G401 (cell line): Measurements from ENCODE around the gene SPHKAP. TPM values are rescaled to one million over a fixed set of nuclear protein-coding genes. Genes with fewer than 3 reads are reported as not detected.
"Not testable (repeated sequence)": the region's sequence is repeated elsewhere in the genome, so short reads cannot be mapped to it uniquely, and the experiment has no call there.

ENCODE experiments used
- DNase-seq: peaks from one replicate; pipeline ENCODE4 v3.0.0-alpha.2; 2015; ENCODE audit warnings: low spot score
- in situ Hi-C: cut with HindIII; loops from 2 replicates; pipeline ENCODE4 v1.10.0; 2016; ENCODE audit warnings: low sequenced_read_pairs, mixed read lengths
- total RNA-seq: library from RNA; depleted of rRNA; stranded (reverse); fragments of >200 nt; shearing (Covaris generic); gene quantifications from 2 replicates; pipeline ENCODE4 v1.2.3, GENCODE V29; 2014

The SPHKAP gene
- total RNA-seq, 1 experiment from 2014 or later = not detected

DNA sequence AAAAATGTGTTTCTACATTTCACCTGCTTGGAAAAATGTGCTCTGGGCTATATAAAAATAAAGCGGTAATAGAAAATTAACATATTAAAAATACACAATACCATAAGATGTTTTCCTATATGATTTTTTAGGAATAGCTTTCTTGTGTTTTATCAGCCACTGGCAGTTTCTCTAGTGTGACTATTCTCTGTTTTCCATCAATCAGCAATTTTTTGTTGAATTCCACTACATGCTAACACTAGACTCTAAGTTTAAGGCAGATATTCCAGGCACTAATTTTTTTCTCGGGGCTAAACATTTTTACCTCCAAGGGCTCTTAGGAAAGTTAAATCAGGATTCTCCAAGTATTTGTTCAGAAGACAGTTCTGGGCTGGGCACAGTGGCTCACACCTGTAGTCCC lies 140.5 kb downstream of the SPHKAP start:
- in situ Hi-C loops = no loop called here
- no peak for DNase-seq

DNA sequence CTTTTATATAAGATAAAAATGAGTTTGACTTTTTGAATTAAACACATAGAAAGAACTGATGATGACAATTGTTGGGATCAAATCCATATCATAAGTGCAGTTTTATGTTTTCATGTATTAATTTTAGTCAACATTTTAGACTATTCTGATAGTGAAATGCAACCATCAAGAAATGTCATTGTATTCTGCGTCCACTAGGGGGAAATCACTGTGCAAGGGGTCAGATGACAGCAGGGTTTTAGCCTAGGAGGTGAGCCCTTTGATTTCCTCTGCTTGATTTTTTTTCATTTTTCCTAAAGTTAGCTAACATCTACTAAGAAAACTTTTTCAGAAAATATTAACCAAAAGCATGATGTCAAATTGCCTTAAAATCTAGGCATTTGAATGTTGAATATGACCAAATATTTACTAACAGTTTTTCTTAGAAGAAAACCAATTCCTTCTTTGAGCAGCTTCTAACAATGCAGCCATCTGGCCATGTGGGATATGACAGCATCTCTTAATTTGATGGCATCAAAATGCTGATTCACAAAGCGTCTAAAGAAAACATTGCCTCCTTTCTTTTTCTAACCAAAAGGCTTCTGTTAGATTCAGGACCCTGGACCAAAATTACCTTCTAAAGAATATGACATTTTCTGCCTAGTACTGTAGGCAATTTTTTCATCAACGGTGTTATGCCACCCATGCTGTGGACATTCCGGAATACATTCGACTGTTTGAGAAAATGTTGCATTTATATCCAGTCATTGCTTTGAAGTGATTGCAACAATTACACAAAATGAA lies 141.5 kb downstream of the SPHKAP start:
- in situ Hi-C loops = no loop called here
- peak; percentile 73 for DNase-seq

GRCh38 chr2:228038967-228039366 lies 142.5 kb downstream of the SPHKAP start:
- in situ Hi-C loops = no loop called here
- DNase-seq = peak; percentile 54

- in situ Hi-C loops = no loop called here
- no peak for DNase-seq
Observed at GRCh38 chr2:228037915-228038314, 143.6 kb downstream of the SPHKAP start.

- in situ Hi-C loops = no loop called here
- no peak for DNase-seq
Observed at GRCh38 chr2:228023619-228024018, 157.9 kb downstream of the SPHKAP start.

- DNase-seq = peak; percentile 5
- in situ Hi-C loops = no loop called here
Observed at GRCh38 chr2:228018311-228018710, 163.2 kb downstream of the SPHKAP start.

- DNase-seq = peak; percentile 3
- in situ Hi-C loops = no loop called here
Observed at GRCh38 chr2:228017784-228018183, 163.7 kb downstream of the SPHKAP start.

GRCh38 chr2:228016402-228016801 lies 165.1 kb downstream of the SPHKAP start:
- no peak for DNase-seq
- in situ Hi-C loops = no loop called here

DNA sequence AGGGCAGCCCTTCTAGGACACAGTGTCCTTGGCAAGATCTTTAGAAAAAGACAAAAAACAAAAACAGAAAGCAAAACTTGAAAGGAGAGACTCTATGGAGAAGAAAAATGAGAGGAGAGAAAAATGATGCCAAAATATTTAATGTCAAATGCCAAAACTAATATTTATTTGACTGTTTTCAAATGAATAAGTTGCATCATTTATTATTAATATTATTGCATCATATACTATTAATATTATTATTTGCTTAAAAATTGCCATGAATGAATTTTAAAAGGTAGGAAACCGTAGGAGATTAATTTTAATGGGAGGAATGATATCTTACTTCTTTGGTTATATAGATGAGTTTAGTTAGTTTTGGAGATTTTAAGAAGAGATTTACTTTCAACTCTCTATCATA lies 165.7 kb downstream of the SPHKAP start:
- in situ Hi-C loops = no loop called here
- DNase-seq = no peak

DNA sequence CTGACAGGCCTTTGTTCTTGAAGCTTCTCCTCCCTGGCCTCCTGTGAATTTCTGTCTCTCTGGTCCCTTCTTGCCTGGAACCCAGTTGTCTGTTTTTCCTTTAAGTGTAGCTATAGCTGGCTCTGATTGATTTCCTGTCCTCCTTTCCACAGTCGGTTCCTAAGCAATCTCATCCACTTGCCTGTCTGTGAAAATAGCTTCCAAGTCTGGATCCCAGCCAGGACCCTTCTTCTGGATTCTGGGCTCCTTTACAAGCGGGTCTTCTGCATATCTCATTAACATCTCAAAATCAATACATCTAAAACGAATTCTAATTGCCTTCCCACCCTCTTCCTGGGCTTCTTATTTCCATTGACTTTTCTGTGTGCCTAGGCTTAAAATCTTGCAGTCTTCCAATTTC lies 185.1 kb downstream of the SPHKAP start:
- in situ Hi-C loops = no loop called here
- no peak for DNase-seq

DNA sequence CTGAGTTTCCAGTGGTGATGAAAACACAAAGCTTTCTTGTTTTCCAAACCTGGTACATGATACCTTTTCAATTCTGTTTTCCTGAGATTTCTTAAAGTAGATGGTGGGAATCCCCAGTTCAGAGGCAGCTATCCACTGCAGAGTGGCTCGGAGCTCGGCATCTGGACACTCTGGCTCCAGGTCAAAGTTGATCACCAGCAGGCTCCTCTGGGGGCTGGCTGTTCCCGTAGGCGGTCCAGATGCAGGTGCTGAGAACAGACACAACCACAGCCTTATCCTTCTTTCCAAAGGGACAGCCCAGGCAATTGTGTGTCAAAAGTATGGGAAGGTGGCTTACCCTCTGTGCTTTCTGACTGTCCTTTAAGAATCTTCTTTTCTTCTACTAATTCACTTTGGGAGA lies 190.6 kb downstream of the SPHKAP start:
- DNase-seq = no peak
- in situ Hi-C loops = no loop called here

DNA sequence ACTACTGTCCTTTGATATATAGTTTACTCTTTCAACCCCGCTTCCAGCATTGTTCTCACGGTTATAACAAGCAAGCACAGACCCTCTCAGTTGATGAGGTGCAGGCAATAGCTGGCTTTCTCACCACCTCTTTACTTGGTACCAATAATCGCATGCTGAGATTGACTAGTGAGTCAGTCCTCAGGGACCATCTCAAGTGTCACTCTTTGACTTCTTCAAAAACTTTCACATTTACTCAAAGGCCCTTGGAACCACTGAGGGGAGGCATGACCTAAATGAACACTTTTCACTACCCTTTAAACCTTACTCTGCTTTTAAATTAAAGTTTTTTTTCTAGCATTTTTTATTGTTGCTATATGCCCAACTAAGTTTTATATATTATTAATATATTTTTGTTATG lies 208.2 kb downstream of the SPHKAP start:
- in situ Hi-C loops = no loop called here
- DNase-seq = no peak

- in situ Hi-C loops = no loop called here
- no peak for DNase-seq
Observed at GRCh38 chr2:227971619-227972230, 209.8 kb downstream of the SPHKAP start.

GRCh38 chr2:227960317-227960716 lies 221.2 kb downstream of the SPHKAP start:
- no peak for DNase-seq
- in situ Hi-C loops = no loop called here

- DNase-seq = no peak
- in situ Hi-C loops = no loop called here
Observed at GRCh38 chr2:227942965-227943364, 238.5 kb downstream of the SPHKAP start.

GRCh38 chr2:227942021-227942420 lies 239.5 kb downstream of the SPHKAP start:
- DNase-seq = no peak
- in situ Hi-C loops = no loop called here

GRCh38 chr2:227939271-227940027 lies 242.0 kb downstream of the SPHKAP start:
- peak; percentile 76 for DNase-seq
- in situ Hi-C loops = no loop called here

DNA sequence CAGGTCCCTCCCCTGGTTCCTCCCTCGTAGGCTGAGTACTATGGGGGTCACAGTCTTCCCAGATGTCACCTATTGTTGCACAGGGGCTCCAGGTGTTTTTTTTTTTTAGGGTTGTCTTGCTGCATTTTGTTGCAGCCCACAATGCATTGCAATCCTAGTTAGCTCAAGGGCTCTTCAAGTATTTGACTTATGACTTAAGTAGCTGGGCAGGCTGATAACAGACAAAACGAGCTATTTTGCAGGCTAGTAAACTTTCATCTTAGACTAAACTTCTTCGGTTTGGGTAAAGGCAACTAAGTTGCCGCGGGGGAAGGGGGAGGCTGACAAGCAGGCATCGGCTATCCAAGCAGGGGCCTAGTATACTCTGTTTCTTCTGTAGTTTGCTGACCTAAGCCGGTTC lies 245.2 kb downstream of the SPHKAP start:
- in situ Hi-C loops, DNase-seq: not testable (repeated sequence)

DNA sequence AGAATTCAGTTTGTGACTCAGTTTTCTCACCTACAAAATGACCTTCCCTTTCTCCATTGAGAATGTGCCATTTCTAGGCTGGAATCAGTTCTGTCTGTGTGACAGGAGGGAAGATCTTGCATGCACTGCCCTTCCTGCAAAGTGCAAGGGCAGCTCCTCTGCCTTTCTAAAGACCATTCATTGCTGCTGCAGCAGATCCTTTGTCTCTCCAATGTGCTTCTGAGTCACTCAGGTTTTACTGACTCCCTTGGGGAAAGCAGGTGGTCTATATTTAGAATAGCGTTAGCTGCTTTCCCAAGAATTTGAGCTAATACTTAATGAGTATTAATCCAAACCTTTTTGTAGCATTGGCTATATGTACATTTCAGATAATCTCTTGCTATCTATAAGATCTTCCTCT lies 247.6 kb downstream of the SPHKAP start:
- in situ Hi-C loops = no loop called here
- DNase-seq = no peak

DNA sequence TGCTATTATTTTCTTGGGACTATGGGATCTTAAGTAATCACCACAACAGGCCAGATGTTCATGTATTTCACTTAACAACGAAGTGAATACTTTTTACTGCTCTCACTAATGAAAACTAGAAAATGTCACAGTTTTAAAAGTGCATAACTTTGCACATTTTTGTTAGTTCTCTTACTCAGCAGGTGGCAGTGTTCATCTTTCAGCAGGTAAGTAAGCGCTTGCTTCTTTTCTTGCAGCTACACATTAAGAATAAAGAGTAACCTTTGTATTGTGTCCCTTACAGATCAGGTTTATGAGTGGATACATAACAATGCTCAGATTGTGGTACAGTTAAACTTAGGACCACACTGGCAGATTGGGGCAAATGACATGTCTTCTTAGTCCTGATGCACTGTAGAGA lies 249.1 kb downstream of the SPHKAP start:
- in situ Hi-C loops = no loop called here

More for the DNA sequence above, 249.1 kb downstream of the SPHKAP start:
- DNase-seq = no peak
